H9 (cell line): Measurements from ENCODE around the gene TRIM56. TPM values are rescaled to one million over a fixed set of nuclear protein-coding genes. Genes with fewer than 3 reads are reported as not detected.

Experiments
- DNase-seq: peaks from one replicate; pipeline ENCODE4 v3.0.0-alpha.2; 2017
- H2AFZ ChIP-seq: one replicate; pipeline ENCODE4 v1.6.1; 2013; ENCODE audit warnings: mild to moderate bottlenecking, low read length, control low read depth, moderate library complexity
- H2AK5ac ChIP-seq: 2 replicates; pipeline ENCODE4 v1.6.1; 2013; ENCODE audit warnings: low read length, control low read depth, mixed read lengths; ENCODE audit not compliant: insufficient read length
- H2BK120ac ChIP-seq: one replicate; pipeline ENCODE4 v1.6.1; 2013; ENCODE audit warnings: low read depth, mild to moderate bottlenecking, low read length, control low read depth, inconsistent platforms; ENCODE audit not compliant: poor library complexity, severe bottlenecking
- H2BK12ac ChIP-seq: 2 replicates; pipeline ENCODE4 v1.6.1; 2013; ENCODE audit warnings: low read length, control low read depth, mixed read lengths, low read depth; ENCODE audit not compliant: insufficient read length
- H2BK15ac ChIP-seq: 2 replicates; pipeline ENCODE4 v1.6.1; 2013; ENCODE audit warnings: low read depth, low read length, control low read depth
- H2BK20ac ChIP-seq: one replicate; pipeline ENCODE4 v1.6.1; 2013; ENCODE audit warnings: low read depth, mild to moderate bottlenecking, low read length, control low read depth, inconsistent platforms; ENCODE audit not compliant: poor library complexity, severe bottlenecking
- H2BK5ac ChIP-seq: 2 replicates; pipeline ENCODE4 v1.6.1; 2013; ENCODE audit warnings: low read length, control low read depth, mixed read lengths; ENCODE audit not compliant: insufficient read length
- H3K14ac ChIP-seq: 2 replicates; pipeline ENCODE4 v1.6.1; 2013; ENCODE audit warnings: low read length, control low read depth; ENCODE audit not compliant: insufficient read depth
- H3K18ac ChIP-seq: 2 replicates; pipeline ENCODE4 v1.6.1; 2013; ENCODE audit warnings: low read depth, mild to moderate bottlenecking, mixed read lengths, low read length, control low read depth; ENCODE audit not compliant: insufficient read length
- H3K23ac ChIP-seq: 2 replicates; pipeline ENCODE4 v1.6.1; 2013; ENCODE audit warnings: low read length, control low read depth, mixed read lengths, low read depth; ENCODE audit not compliant: insufficient read length
- H3K23me2 ChIP-seq: 2 replicates; pipeline ENCODE4 v1.6.1; 2013; ENCODE audit warnings: low read depth, mild to moderate bottlenecking, mixed read lengths, low read length, control low read depth; ENCODE audit not compliant: insufficient read length, poor library complexity, severe bottlenecking
- H3K27ac ChIP-seq: 2 replicates; pipeline ENCODE4 v1.5.1; 2013; ENCODE audit warnings: low read length, control low read depth, mixed read lengths, low read depth; ENCODE audit not compliant: insufficient read length
- H3K27me3 ChIP-seq: 2 replicates; pipeline ENCODE4 v1.6.1; 2013; ENCODE audit warnings: low read length, control low read depth, inconsistent platforms; ENCODE audit not compliant: insufficient read depth
- H3K4ac ChIP-seq: 2 replicates; pipeline ENCODE4 v1.6.1; 2013; ENCODE audit warnings: low read depth, mild to moderate bottlenecking, control low read depth, inconsistent platforms, low read length, moderate library complexity
- H3K4me1 ChIP-seq: 2 replicates; pipeline ENCODE4 v1.6.1; 2013; ENCODE audit warnings: low read length, control low read depth, inconsistent platforms; ENCODE audit not compliant: insufficient read depth
- H3K4me2 ChIP-seq: 2 replicates; pipeline ENCODE4 v1.6.1; 2013; ENCODE audit warnings: low read length, control low read depth, mixed read lengths; ENCODE audit not compliant: insufficient read length, insufficient read depth
- H3K56ac ChIP-seq: 2 replicates; pipeline ENCODE4 v1.6.1; 2013; ENCODE audit warnings: low read depth, mild to moderate bottlenecking, mixed read lengths, low read length, control low read depth; ENCODE audit not compliant: insufficient read length
- H3K79me1 ChIP-seq: 2 replicates; pipeline ENCODE4 v1.6.1; 2013; ENCODE audit warnings: low read depth, mild to moderate bottlenecking, moderate library complexity, low read length, control low read depth, inconsistent platforms; ENCODE audit not compliant: insufficient read depth, poor library complexity, severe bottlenecking
- H3K79me2 ChIP-seq: 2 replicates; pipeline ENCODE4 v1.6.1; 2013; ENCODE audit warnings: low read length, control low read depth, inconsistent platforms; ENCODE audit not compliant: insufficient read depth
- H3K9ac ChIP-seq: 2 replicates; pipeline ENCODE4 v1.6.1; 2013; ENCODE audit warnings: low read length, control low read depth, mixed read lengths; ENCODE audit not compliant: insufficient read length; ENCODE audit errors: extremely low read depth
- H3K9me3 ChIP-seq: one replicate; pipeline ENCODE4 v1.6.1; 2013; ENCODE audit warnings: low read depth, low read length, inconsistent platforms; ENCODE audit not compliant: control insufficient read depth
- H3T11ph ChIP-seq: one replicate; pipeline ENCODE4 v1.6.1; 2013; ENCODE audit warnings: mild to moderate bottlenecking, low read length, control low read depth, inconsistent platforms
- H4K20me1 ChIP-seq: one replicate; pipeline ENCODE4 v1.6.1; 2013; ENCODE audit not compliant: control insufficient read depth, insufficient read length, insufficient read depth
- H4K5ac ChIP-seq: 2 replicates; pipeline ENCODE4 v1.6.1; 2013; ENCODE audit warnings: low read depth, mild to moderate bottlenecking, mixed read lengths, low read length, control low read depth; ENCODE audit not compliant: insufficient read length
- H4K8ac ChIP-seq: replicated peaks from 2 replicates; pipeline ENCODE4 v1.6.1; 2013; ENCODE audit warnings: low read length, control low read depth, mixed read lengths, low read depth; ENCODE audit not compliant: insufficient read length
- H4K91ac ChIP-seq: 2 replicates; pipeline ENCODE4 v1.6.1; 2013; ENCODE audit warnings: low read depth, mild to moderate bottlenecking, moderate library complexity, mixed read lengths, low read length, control low read depth; ENCODE audit not compliant: insufficient read length
- H3K27ac Mint-ChIP-seq, 3 experiments: 2 replicates in 2 of 3; 3 replicates in 1 of 3; pipeline ENCODE4 v1.8.0; 2020 to 2021; ENCODE audit warnings: mixed read lengths in 3 of 3, mild to moderate bottlenecking in 1 of 3, moderate library complexity in 1 of 3
- H3K27me3 Mint-ChIP-seq: 2 replicates; pipeline ENCODE4 v1.8.0; 2021; ENCODE audit warnings: low read depth, mild to moderate bottlenecking, moderate library complexity, mixed read lengths
- H3K36me3 Mint-ChIP-seq, 3 experiments: 2 replicates in 2 of 3; 3 replicates in 1 of 3; pipeline ENCODE4 v1.8.0; 2020 to 2021; ENCODE audit warnings: low read depth in 3 of 3, mixed read lengths in 3 of 3; ENCODE audit not compliant: insufficient read depth in 1 of 3
- H3K4me1 Mint-ChIP-seq, 2 experiments: 2 replicates each; pipeline ENCODE4 v1.8.0; 2020; ENCODE audit warnings: mixed read lengths in 2 of 2
- H3K4me3 Mint-ChIP-seq, 2 experiments: 2 replicates in 1 of 2; 3 replicates in 1 of 2; pipeline ENCODE4 v1.8.0; 2020 to 2021; ENCODE audit warnings: mild to moderate bottlenecking in 2 of 2, mixed read lengths in 2 of 2, moderate library complexity in 1 of 2
- H3K9me3 Mint-ChIP-seq, 2 experiments: 2 replicates in 1 of 2; 3 replicates in 1 of 2; pipeline ENCODE4 v1.8.0; 2020; ENCODE audit warnings: mild to moderate bottlenecking in 2 of 2, mixed read lengths in 2 of 2, moderate library complexity in 1 of 2
- WGBS: extraction: QIAGEN DNeasy Blood & Tissue Kit; methylation state at CpG from one replicate; pipeline ENCODE4 v1.1.7; 2013; ENCODE audit warnings: missing lambda C conversion rate, low lambda C conversion rate, mixed read lengths; ENCODE audit not compliant: insufficient read length; ENCODE audit errors: extremely low coverage; 5-methylcytosine and 5-hydroxymethylcytosine counted together
- total RNA-seq: library from RNA; stranded (reverse); gene quantifications from 2 replicates; pipeline ENCODE4 v1.2.1, GENCODE V29; 2021
- TF ChIP-seq, protein P1 (sequence below): fragments of 200-600 bp; sonication (generic); conservative IDR thresholded peaks from 3 replicates; pipeline ENCODE4 v1.8.0; 2021; ENCODE audit warnings: antibody characterized with exemption, mild to moderate bottlenecking

The TRIM56 gene
- total RNA-seq, 1 experiment from 2014 or later: 21.8 TPM

DNA sequence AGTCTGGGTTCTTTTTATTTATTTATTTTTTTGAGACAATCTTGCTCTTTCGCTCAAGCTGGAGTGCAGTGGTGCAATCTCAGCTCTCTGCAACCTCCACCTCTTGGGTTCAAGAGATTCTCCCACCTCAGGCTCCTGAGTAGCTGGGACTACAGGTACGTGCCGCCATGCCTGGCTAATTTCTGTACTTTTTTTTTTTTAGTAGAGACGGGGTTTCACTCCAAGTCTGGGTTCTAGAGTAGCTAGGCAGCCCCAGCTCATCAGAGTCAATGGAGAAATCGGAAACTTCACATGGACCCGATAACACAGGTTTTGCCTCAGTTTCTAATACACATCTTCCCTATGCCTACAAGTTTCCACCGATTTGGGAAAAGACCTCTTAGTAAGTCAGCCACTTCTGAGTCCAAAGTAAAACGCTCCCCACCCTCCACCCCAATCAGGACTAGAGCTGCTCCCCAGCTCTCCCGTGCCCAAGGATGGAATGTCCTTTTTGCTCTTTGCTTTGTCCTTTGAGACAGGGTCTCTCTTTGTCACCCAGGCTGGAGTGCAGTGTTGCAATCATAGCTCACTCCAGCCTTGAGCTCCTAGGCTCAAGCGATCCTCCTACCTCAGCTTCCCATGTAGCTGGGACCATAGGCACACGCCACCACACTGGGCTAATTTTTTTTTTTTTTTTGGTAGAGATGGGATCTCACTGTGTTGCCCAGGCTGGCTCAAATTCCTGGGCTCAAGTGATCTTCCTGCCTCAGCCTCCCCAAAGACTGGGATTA lies 37.8 kb downstream of the TRIM56 start:
- H2BK20ac ChIP-seq: no peak overlapping the region
- TF ChIP-seq, protein P1, sequence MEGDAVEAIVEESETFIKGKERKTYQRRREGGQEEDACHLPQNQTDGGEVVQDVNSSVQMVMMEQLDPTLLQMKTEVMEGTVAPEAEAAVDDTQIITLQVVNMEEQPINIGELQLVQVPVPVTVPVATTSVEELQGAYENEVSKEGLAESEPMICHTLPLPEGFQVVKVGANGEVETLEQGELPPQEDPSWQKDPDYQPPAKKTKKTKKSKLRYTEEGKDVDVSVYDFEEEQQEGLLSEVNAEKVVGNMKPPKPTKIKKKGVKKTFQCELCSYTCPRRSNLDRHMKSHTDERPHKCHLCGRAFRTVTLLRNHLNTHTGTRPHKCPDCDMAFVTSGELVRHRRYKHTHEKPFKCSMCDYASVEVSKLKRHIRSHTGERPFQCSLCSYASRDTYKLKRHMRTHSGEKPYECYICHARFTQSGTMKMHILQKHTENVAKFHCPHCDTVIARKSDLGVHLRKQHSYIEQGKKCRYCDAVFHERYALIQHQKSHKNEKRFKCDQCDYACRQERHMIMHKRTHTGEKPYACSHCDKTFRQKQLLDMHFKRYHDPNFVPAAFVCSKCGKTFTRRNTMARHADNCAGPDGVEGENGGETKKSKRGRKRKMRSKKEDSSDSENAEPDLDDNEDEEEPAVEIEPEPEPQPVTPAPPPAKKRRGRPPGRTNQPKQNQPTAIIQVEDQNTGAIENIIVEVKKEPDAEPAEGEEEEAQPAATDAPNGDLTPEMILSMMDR: no peak
- H2AFZ ChIP-seq: no peak overlapping the region
- no peak overlapping the region for H3K14ac ChIP-seq
- Mint-ChIP-seq H3K27me3 (peaks cover 6% of the 10 kb centered on the region), H3K27ac (no peak overlapping the region), H3K4me1 (peaks cover 46 to 53% of the 10 kb centered on the region in 2 experiments), H3K36me3 (peaks cover 0 to 5% (median 3%) of the 10 kb centered on the region in 3 experiments; a peak in 3 of 7 replicates), H3K4me3 (no peak overlapping the region), H3K9me3 (peaks cover 6 to 7% of the 10 kb centered on the region in 2 experiments; a peak in 3 of 5 replicates)
- H2AK5ac ChIP-seq: no peak overlapping the region
- H2BK120ac ChIP-seq: no peak overlapping the region
- H4K20me1 ChIP-seq: no peaks in the 10 kb centered on the region
- no peak for DNase-seq
- no peaks in the 10 kb centered on the region for H3K79me2 ChIP-seq
- H4K8ac ChIP-seq: no peak overlapping the region
- no peak overlapping the region for H2BK12ac ChIP-seq
- H3K27ac ChIP-seq: peak overlapping the region; percentile 73
- H3K4me2 ChIP-seq: no peak overlapping the region
- no peaks in the 10 kb centered on the region for H3K9me3 ChIP-seq
- H3K27me3 ChIP-seq: no peaks in the 10 kb centered on the region
- H4K91ac ChIP-seq: no peak overlapping the region
- H3K79me1 ChIP-seq: no peaks in the 10 kb centered on the region
- H3K23ac ChIP-seq: no peak overlapping the region
- H2BK5ac ChIP-seq: no peak overlapping the region
- no peak overlapping the region for H4K5ac ChIP-seq
- no peaks in the 10 kb centered on the region for H3K23me2 ChIP-seq
- no peak overlapping the region for H2BK15ac ChIP-seq
- peaks cover 13% of the 10 kb centered on the region; the same call in 1 of the 2 replicates for H3K4me1 ChIP-seq
- no peak overlapping the region for H3T11ph ChIP-seq
- peak overlapping the region; percentile 77 for H3K18ac ChIP-seq
- H3K9ac ChIP-seq: no peak overlapping the region
- no peak overlapping the region for H3K56ac ChIP-seq
- no CpG with 5 or more reads among the region's 11 CpGs for WGBS
- H3K4ac ChIP-seq: no peak overlapping the region
